T-cell (primary cell): ENCODE data around the gene AMDHD1. TPM values are rescaled to one million over a fixed set of nuclear protein-coding genes. Genes with fewer than 3 reads are reported as not detected.

ENCODE experiments used
- ATAC-seq, 4 experiments: fragments of 200-7000 bp in 3 of 4; fragments of 150-1000 bp in 1 of 4; cut with Tn5 transposase; replicated peaks in 1 of 4; 1 replicate in 3 of 4; 2 replicates in 1 of 4; pipeline ENCODE4 v1.10.0; 2021; ENCODE audit warnings: moderate library complexity in 3 of 4, mild to moderate bottlenecking in 2 of 4, moderate number of reproducible peaks in 1 of 4
- CTCF ChIA-PET, 2 donors: fragments of 300-600 bp; sonication (Branson Sonifier 250); formaldehyde crosslinking; loops; one replicate each; lab custom pipeline; 2022; ENCODE audit warnings: antibody characterized with exemption in 2 of 2; lab: Charles Lee
- POLR2A ChIA-PET, 2 donors: fragments of 300-600 bp; sonication (Branson Sonifier 250); formaldehyde crosslinking; loops; one replicate each; lab custom pipeline; 2022; ENCODE audit warnings: antibody characterized with exemption in 2 of 2; lab: Charles Lee
- DNase-seq, 35 experiments: peaks; one replicate each; pipeline versions ENCODE4 v3.0.0 to v3.0.0-alpha.2; 2013 to 2023
- H3K27ac ChIP-seq: one replicate; pipeline ENCODE4 v1.5.1; 2013; ENCODE audit warnings: low read length
- H3K27me3 ChIP-seq, 2 experiments: replicated peaks in 1 of 2; 1 replicate in 1 of 2; 2 replicates in 1 of 2; pipeline versions ENCODE4 v1.6.1 to v1.7.0; 2013; ENCODE audit warnings: low read length in 1 of 2, mixed read lengths in 1 of 2; ENCODE audit not compliant: control insufficient read depth in 2 of 2, insufficient read depth in 2 of 2; ENCODE audit errors: extremely low read depth in 1 of 2
- H3K36me3 ChIP-seq, 2 donors: 1 replicate in 1 of 2; 2 replicates in 1 of 2; pipeline versions ENCODE4 v1.6.1 to v1.7.0; 2013; ENCODE audit warnings: low read length in 1 of 2; ENCODE audit not compliant: control insufficient read depth in 2 of 2, insufficient read depth in 1 of 2; ENCODE audit errors: extremely low read depth in 1 of 2
- H3K4me1 ChIP-seq, 2 experiments: 1 replicate in 1 of 2; 2 replicates in 1 of 2; pipeline versions ENCODE4 v1.6.1 to v1.7.0; 2013; ENCODE audit warnings: low read length in 2 of 2, mixed read lengths in 1 of 2; ENCODE audit not compliant: insufficient read depth in 2 of 2, control insufficient read depth in 1 of 2; ENCODE audit errors: extremely low read depth in 1 of 2
- H3K4me3 ChIP-seq, 2 donors: 1 replicate in 1 of 2; 2 replicates in 1 of 2; pipeline versions ENCODE4 v1.5.1 to v1.7.0; 2013; ENCODE audit warnings: mild to moderate bottlenecking in 2 of 2, low read length in 1 of 2, moderate library complexity in 1 of 2; ENCODE audit not compliant: control insufficient read depth in 1 of 2; ENCODE audit errors: extremely low read depth in 1 of 2
- H3K9me3 ChIP-seq: 2 replicates; pipeline ENCODE4 v1.7.0; 2013
- H3K27ac Mint-ChIP-seq, 2 donors: one replicate each; pipeline ENCODE4 v1.8.0; 2020 to 2021; ENCODE audit warnings: mild to moderate bottlenecking in 2 of 2, mixed read lengths in 2 of 2
- H3K27me3 Mint-ChIP-seq, 2 donors: one replicate each; pipeline ENCODE4 v1.8.0; 2021 to 2022; ENCODE audit warnings: mixed read lengths in 2 of 2
- H3K36me3 Mint-ChIP-seq: one replicate; pipeline ENCODE4 v1.8.0; 2021; ENCODE audit warnings: mixed read lengths
- H3K4me1 Mint-ChIP-seq, 3 donors: one replicate each; pipeline ENCODE4 v1.8.0; 2020 to 2022; ENCODE audit warnings: mixed read lengths in 3 of 3, mild to moderate bottlenecking in 1 of 3
- H3K4me3 Mint-ChIP-seq, 3 donors: one replicate each; pipeline ENCODE4 v1.8.0; 2020 to 2022; ENCODE audit warnings: mild to moderate bottlenecking in 3 of 3, mixed read lengths in 3 of 3, moderate library complexity in 3 of 3
- H3K9me3 Mint-ChIP-seq, 3 donors: one replicate each; pipeline ENCODE4 v1.8.0; 2020 to 2022; ENCODE audit warnings: mixed read lengths in 3 of 3
- WGBS: methylation state at CpG from one replicate; pipeline ENCODE4 v1.1.5; 2013; ENCODE audit warnings: missing lambda C conversion rate; ENCODE audit not compliant: insufficient coverage; 5-methylcytosine and 5-hydroxymethylcytosine counted together
- total RNA-seq, 35 experiments: library from RNA in 6 of 35; stranded (reverse) in 6 of 35; fragments of 120-200 nt in 1 of 35; gene quantifications; one replicate each; pipeline versions ENCODE4 v1.2.1 to v1.2.4 and lab custom pipeline; 2013 to 2026

AMDHD1 gene
- total RNA-seq, 5 donors from 2014 or later (not counting 1 experiment from before 2014, with no cell fraction given), result 0.40 to 2.6 (median 1.2) TPM

DNA sequence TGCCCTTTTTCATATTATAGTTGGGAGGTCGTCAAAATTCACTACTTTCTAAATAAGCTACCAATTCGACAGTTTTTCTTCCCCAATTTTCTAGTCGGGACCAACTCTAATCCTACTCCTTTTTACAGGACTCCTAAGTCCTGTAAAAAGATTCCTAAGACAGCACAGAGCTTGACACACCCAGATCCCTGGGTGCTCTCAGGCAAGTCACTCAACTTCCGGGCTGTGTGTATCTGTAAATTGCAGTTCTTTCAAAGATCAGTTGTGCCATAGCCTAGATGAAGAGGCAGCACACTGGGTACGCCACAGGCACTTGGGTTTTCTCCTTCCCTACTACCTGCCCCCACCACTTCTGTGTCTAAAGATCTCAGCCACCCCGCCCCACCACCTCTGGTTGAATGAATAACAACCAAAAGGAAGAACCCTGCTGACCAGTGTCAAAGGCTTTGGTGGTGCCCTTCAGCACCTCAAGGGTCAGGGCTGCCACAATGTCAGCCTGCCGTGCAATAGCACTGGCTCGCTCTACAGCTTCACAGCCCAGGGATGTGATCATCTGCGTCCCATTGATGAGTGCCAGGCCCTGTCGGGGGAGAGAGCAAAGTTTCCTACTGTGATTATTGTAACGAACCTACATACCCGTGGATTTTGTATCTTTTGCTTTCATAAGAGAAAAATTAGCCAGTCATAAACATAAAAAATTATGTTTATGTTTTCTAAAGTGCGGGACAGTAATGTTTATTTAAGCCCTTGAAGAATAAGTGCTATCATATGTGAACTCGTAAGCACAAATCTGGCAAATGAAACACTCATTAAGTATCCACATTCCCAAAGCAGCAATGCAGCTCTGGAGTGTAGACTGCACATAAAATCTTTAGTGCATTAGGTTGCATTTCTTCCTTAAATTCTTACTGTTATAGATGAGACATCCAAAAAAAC, 43.8 kb downstream of the AMDHD1 start:
- CTCF ChIA-PET, result interaction anchor here (0.7 to 0.9 kb wide), 2 partner anchors 11 to 517 kb away, joined by 3 read pairs; no protein-coding TSS in a partner anchor

DNA sequence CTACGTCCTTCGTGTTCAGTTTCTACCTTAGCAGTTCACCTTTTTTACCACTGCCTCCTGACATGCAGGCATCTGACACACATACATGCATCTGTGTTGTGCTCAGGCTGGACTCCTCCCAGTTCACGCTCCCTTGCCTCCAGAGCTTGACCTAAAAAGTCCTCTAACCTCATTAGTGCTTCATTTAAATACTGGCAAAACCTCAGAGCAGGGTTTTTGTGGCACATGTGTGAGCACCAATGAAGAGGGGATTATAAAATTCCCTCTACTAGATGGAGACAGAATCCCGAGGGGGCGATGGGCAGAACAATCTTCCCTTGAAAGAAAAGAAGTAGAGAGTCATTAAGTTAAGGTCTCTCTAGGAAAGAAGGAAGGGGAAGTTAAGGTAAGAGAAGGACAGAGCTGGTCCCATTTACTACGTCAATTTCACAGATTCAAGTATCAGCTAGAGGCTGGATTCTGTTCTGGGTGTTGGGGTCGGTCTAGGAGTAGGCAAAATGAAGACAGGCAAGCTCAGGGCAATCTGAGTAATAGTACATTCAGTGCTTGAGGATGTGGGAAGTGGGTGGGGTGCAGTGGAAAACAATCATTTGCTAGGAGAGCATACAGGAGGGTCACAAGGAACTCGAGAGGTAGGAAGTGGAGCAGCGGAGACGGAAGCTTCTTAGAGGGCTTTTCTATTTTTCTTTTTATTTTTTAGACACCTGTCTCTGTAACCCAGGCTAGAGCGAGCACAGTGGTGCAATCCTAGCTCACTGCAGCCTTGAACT, 45.6 kb downstream of the AMDHD1 start:
- ATAC-seq (no peak), DNase-seq (no peak)
- no peaks in the 10 kb centered on the region for H3K9me3 Mint-ChIP-seq
- no peaks in the 10 kb centered on the region for H3K27me3 Mint-ChIP-seq
- no peak overlapping the region for H3K27ac Mint-ChIP-seq
- 88% methylated on average over 4 of the region's 11 CpGs for WGBS
- H3K4me3 Mint-ChIP-seq, result no peak overlapping the region
- no peak overlapping the region for H3K4me3 ChIP-seq
- no peaks in the 10 kb centered on the region for H3K36me3 ChIP-seq
- no peak overlapping the region for H3K27ac ChIP-seq
- CTCF ChIA-PET, result interaction anchor here in 1 of 2 donors (1.3 kb wide), 1 partner anchor 10 kb away, joined by 3 read pairs; no protein-coding TSS in a partner anchor
- POLR2A ChIA-PET, result no interaction called here
- H3K36me3 Mint-ChIP-seq, result peaks cover 17% of the 10 kb centered on the region
- no peaks in the 10 kb centered on the region for H3K4me1 ChIP-seq
- H3K4me1 Mint-ChIP-seq, result no peaks in the 10 kb centered on the region
- H3K9me3 ChIP-seq, result no peaks in the 10 kb centered on the region
- no peaks in the 10 kb centered on the region for H3K27me3 ChIP-seq

More for the DNA sequence above, 43.8 kb downstream of the AMDHD1 start:
- peaks cover 10% of the 10 kb centered on the region for H3K36me3 Mint-ChIP-seq
- H3K9me3 Mint-ChIP-seq, result no peaks in the 10 kb centered on the region
- no peaks in the 10 kb centered on the region for H3K9me3 ChIP-seq
- H3K4me3 ChIP-seq, result no peak overlapping the region
- H3K4me3 Mint-ChIP-seq, result no peak overlapping the region
- DNase-seq (no peak), ATAC-seq (no peak)
- no peaks in the 10 kb centered on the region for H3K4me1 Mint-ChIP-seq
- no peaks in the 10 kb centered on the region for H3K27me3 Mint-ChIP-seq
- no peaks in the 10 kb centered on the region for H3K36me3 ChIP-seq
- no peaks in the 10 kb centered on the region for H3K27me3 ChIP-seq
- H3K27ac ChIP-seq, result no peak overlapping the region
- H3K4me1 ChIP-seq, result no peaks in the 10 kb centered on the region
- 91% methylated on average over 8 of the region's 14 CpGs for WGBS
- no peak overlapping the region for H3K27ac Mint-ChIP-seq
- POLR2A ChIA-PET, result no interaction called here

DNA sequence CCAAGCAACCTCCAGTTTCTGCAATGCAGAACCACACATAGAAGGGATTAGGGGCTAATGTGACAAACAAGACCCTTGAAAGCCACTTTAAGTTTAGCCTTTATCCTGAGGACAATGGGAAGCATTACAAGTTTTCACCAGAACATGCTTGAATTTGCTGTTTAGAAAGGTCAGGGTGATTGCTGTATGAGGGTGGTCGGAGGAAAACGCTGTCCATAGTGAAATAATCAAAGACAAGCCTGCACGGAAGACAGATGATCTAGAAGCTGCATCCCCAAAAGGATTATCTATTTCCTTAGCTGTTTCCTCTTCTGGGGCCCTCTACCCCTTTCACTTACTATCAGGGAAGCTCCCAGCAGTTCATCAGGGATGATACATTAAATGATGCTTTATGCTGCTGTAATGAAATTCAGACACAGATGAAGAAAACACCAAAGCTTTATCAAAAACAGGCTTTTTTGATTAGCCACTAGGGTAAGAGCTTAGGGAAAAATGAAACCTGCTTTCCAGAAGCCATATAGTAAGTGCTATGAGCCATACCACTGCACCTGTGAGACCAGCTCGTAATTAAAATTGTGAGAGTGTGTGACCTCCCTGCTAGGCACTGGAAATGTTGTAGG, 46.5 kb downstream of the AMDHD1 start:
- Mint-ChIP-seq H3K4me3 (no peak overlapping the region), H3K4me1 (no peaks in the 10 kb centered on the region), H3K27me3 (no peaks in the 10 kb centered on the region), H3K27ac (no peak overlapping the region), H3K36me3 (peaks cover 17% of the 10 kb centered on the region), H3K9me3 (no peaks in the 10 kb centered on the region)
- 57% methylated on average over 1 of the region's 4 CpGs for WGBS
- Histone ChIP-seq H3K9me3 (no peaks in the 10 kb centered on the region), H3K4me3 (no peak overlapping the region), H3K4me1 (no peaks in the 10 kb centered on the region), H3K36me3 (no peaks in the 10 kb centered on the region), H3K27me3 (no peaks in the 10 kb centered on the region), H3K27ac (no peak overlapping the region)
- ChIA-PET POLR2A (no interaction called here), CTCF (interaction anchor here (0.9 to 1.3 kb wide), 3 partner anchors 8 to 9 kb away, joined by 3 to 6 read pairs (median 5); no protein-coding TSS in a partner anchor)
- ATAC-seq (no peak), DNase-seq (no peak)

DNA sequence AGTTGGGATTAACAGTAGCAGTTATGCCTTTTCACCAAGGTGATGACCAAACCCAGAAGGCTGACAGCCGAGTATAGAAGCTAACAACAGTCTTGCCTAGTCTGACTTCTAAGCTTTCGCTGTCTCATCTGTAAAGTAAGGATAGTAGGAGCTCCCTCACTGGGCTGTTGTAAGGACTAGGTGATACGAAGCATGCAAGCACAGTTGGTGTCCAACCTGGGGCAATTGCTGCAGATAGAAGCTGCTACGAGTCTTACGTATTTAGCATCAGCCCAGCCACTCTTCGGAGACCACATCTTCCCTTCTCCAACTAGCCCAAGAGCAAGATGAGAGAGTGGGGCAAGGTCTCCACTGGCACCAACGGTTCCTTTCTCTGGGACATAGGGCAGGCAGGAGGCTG, 47.0 kb downstream of the AMDHD1 start:
- Histone ChIP-seq H3K4me1 (no peaks in the 10 kb centered on the region), H3K27ac (no peak overlapping the region), H3K27me3 (no peaks in the 10 kb centered on the region), H3K9me3 (no peaks in the 10 kb centered on the region), H3K36me3 (no peaks in the 10 kb centered on the region), H3K4me3 (no peak overlapping the region)
- H3K4me3 Mint-ChIP-seq, result no peak overlapping the region
- ChIA-PET POLR2A (no interaction called here), CTCF (interaction anchor here (0.9 to 1.3 kb wide), 2 partner anchors 8 kb away, joined by 5 to 6 read pairs; no protein-coding TSS in a partner anchor)
- DNase-seq (no peak), ATAC-seq (no peak)
- no peaks in the 10 kb centered on the region for H3K27me3 Mint-ChIP-seq
- 100% methylated on average over 2 of the region's 7 CpGs for WGBS
- peaks cover 21% of the 10 kb centered on the region for H3K36me3 Mint-ChIP-seq
- no peaks in the 10 kb centered on the region for H3K4me1 Mint-ChIP-seq
- H3K27ac Mint-ChIP-seq, result no peak overlapping the region
- H3K9me3 Mint-ChIP-seq, result no peaks in the 10 kb centered on the region

DNA sequence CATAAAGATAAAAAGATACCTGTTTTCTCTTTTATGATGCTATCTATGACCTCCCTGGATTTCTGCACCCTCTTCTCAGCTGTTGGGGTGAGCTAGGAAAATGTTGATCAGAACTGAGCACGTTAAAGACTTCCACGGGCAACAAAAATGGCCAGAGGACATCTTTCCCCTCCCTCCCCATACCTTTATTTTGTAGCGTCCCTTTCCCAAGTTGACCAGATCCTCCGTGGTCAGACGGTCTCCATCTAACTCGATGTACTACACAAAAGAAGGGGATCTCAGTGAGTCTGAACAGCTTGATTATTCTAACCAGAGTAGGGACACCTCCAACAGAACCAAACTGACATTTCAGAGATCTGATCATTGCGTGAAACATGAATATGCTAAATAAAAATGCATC, 50.8 kb downstream of the AMDHD1 start:
- ChIA-PET POLR2A (no interaction called here), CTCF (no interaction called here)
- H3K4me3 Mint-ChIP-seq, result no peak overlapping the region
- Histone ChIP-seq H3K27ac (no peak overlapping the region), H3K4me3 (no peak overlapping the region), H3K27me3 (no peaks in the 10 kb centered on the region), H3K4me1 (no peaks in the 10 kb centered on the region), H3K36me3 (no peaks in the 10 kb centered on the region), H3K9me3 (no peaks in the 10 kb centered on the region)
- DNase-seq (no peak), ATAC-seq (no peak)
- 82% methylated on average over 3 of the region's 7 CpGs for WGBS
- no peaks in the 10 kb centered on the region for H3K9me3 Mint-ChIP-seq
- peaks cover 18% of the 10 kb centered on the region for H3K36me3 Mint-ChIP-seq
- H3K27ac Mint-ChIP-seq, result no peak overlapping the region
- no peaks in the 10 kb centered on the region for H3K27me3 Mint-ChIP-seq
- H3K4me1 Mint-ChIP-seq, result peaks cover 2 to 4% (median 2%) of the 10 kb centered on the region in 3 donors

DNA sequence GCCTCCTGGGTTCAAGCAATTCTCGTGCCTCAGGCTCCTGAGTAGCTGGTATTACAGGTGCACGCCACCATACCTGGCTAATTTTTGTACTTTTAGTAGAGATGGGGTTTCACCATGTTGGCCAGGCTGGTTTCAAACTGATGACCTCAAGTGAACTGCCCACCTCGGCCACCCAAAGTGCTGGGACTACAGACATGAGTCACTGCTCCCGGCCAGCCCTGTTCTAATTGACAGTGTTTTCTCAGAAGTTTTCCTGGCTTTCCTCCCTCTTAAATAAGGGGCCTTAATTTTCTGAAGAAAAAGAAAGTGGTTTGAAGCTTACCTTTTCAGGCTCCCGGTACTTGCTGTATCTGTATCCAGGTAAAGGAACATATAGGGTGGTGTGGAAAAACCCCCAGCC, 51.3 kb downstream of the AMDHD1 start:
- H3K27me3 Mint-ChIP-seq, result no peaks in the 10 kb centered on the region

More for the DNA sequence above, 51.3 kb downstream of the AMDHD1 start:
- 93% methylated on average over 2 of the region's 5 CpGs for WGBS
- no peak overlapping the region for H3K4me3 Mint-ChIP-seq
- Histone ChIP-seq H3K36me3 (no peaks in the 10 kb centered on the region), H3K4me1 (no peaks in the 10 kb centered on the region), H3K9me3 (no peaks in the 10 kb centered on the region), H3K27ac (no peak overlapping the region), H3K27me3 (no peaks in the 10 kb centered on the region), H3K4me3 (no peak overlapping the region)
- ATAC-seq (no peak), DNase-seq (no peak)
- peaks cover 3 to 5% (median 3%) of the 10 kb centered on the region in 3 donors for H3K4me1 Mint-ChIP-seq
- H3K27ac Mint-ChIP-seq, result no peak overlapping the region
- ChIA-PET POLR2A (no interaction called here), CTCF (interaction anchor here in 1 of 2 donors (1.0 kb wide), 1 partner anchor 76 kb away, joined by 5 read pairs; no protein-coding TSS in a partner anchor)
- H3K9me3 Mint-ChIP-seq, result no peaks in the 10 kb centered on the region
- peaks cover 18% of the 10 kb centered on the region for H3K36me3 Mint-ChIP-seq
